IMR-90 (cell line): Measurements from ENCODE around the gene PPM1J. TPM values are rescaled to one million over a fixed set of nuclear protein-coding genes. Genes with fewer than 3 reads are reported as not detected.

Experiments used
- ATAC-seq: fragments of 200-7000 bp; cut with Tn5 transposase; 2 replicates; pipeline ENCODE4 v1.9.1; 2020; ENCODE audit warnings: low read depth, mild to moderate bottlenecking, moderate library complexity
- BruUV-seq: library from RNA; stranded (reverse); fragments of 400-500 nt; replicated peaks from 2 replicates; lab custom pipeline; 2021; lab: Mats Ljungman, UMichigan
- CTCF ChIA-PET: fragments of 300-600 bp; formaldehyde crosslinking; extraction: SDS; loops from one replicate; lab custom pipeline; 2021; ENCODE audit warnings: antibody characterized with exemption; lab: Yijun Ruan, JAX
- POLR2A ChIA-PET: fragments of 300-600 bp; sonication (Branson Sonifier 250); formaldehyde crosslinking; loops from one replicate; lab custom pipeline; 2022; ENCODE audit warnings: antibody characterized with exemption; ENCODE audit not compliant: unreplicated experiment; lab: Charles Lee
- DNase-seq: peaks from one replicate; pipeline ENCODE4 v3.0.0; 2013
- H2AFZ ChIP-seq: replicated peaks from 2 replicates; pipeline ENCODE3; 2013; ENCODE audit warnings: low read length, mild to moderate bottlenecking; ENCODE audit not compliant: poor library complexity
- H2AK5ac ChIP-seq: 2 replicates; pipeline ENCODE4 v1.6.1; 2013; ENCODE audit warnings: low read depth, low read length, inconsistent platforms
- H2AK9ac ChIP-seq: replicated peaks from 2 replicates; pipeline ENCODE3; 2013; ENCODE audit warnings: mild to moderate bottlenecking, low read depth, low read length, moderate library complexity; ENCODE audit not compliant: poor library complexity
- H2BK120ac ChIP-seq: 2 replicates; pipeline ENCODE4 v1.6.1; 2013; ENCODE audit warnings: low read depth, low read length, inconsistent platforms
- H2BK15ac ChIP-seq: 3 replicates; pipeline ENCODE4 v1.6.1; 2013; ENCODE audit warnings: low read depth, low read length, inconsistent platforms
- H2BK20ac ChIP-seq: 2 replicates; pipeline ENCODE4 v1.6.1; 2013; ENCODE audit warnings: low read depth, mild to moderate bottlenecking, inconsistent platforms, low read length, moderate library complexity
- H2BK5ac ChIP-seq: 2 replicates; pipeline ENCODE4 v1.6.1; 2013; ENCODE audit warnings: mild to moderate bottlenecking, low read depth, low read length, inconsistent platforms; ENCODE audit not compliant: poor library complexity, severe bottlenecking
- H3K14ac ChIP-seq: replicated peaks from 2 replicates; pipeline ENCODE4 v1.6.1; 2013; ENCODE audit warnings: low read depth, low read length, inconsistent platforms
- H3K18ac ChIP-seq: 2 replicates; pipeline ENCODE4 v1.6.1; 2013; ENCODE audit warnings: low read depth, low read length, control low read depth
- H3K23ac ChIP-seq: 2 replicates; pipeline ENCODE4 v1.6.1; 2013; ENCODE audit warnings: low read depth, low read length, inconsistent platforms
- H3K27ac ChIP-seq: 2 replicates; pipeline ENCODE4 v1.5.1; 2013; ENCODE audit warnings: mild to moderate bottlenecking, control low read depth, low read length; ENCODE audit not compliant: insufficient read depth
- H3K27me3 ChIP-seq: 2 replicates; pipeline ENCODE4 v1.6.1; 2013; ENCODE audit warnings: low read length; ENCODE audit not compliant: control insufficient read depth, insufficient read depth
- H3K36me3 ChIP-seq: 2 replicates; pipeline ENCODE4 v1.6.1; 2013; ENCODE audit warnings: low read length, mixed read lengths; ENCODE audit not compliant: control insufficient read depth, insufficient read depth
- H3K4ac ChIP-seq: 2 replicates; pipeline ENCODE4 v1.6.1; 2013; ENCODE audit warnings: low read depth, low read length, inconsistent platforms
- H3K4me1 ChIP-seq: 2 replicates; pipeline ENCODE4 v1.6.1; 2013; ENCODE audit warnings: low read length, mixed read lengths; ENCODE audit not compliant: control insufficient read depth, insufficient read depth
- H3K4me2 ChIP-seq: 2 replicates; pipeline ENCODE4 v1.6.1; 2013; ENCODE audit warnings: low read depth, mild to moderate bottlenecking, control low read depth, low read length, moderate library complexity
- H3K4me3 ChIP-seq: 2 replicates; pipeline ENCODE4 v1.5.1; 2013; ENCODE audit warnings: low read depth, mild to moderate bottlenecking, control low read depth, low read length, moderate library complexity; ENCODE audit not compliant: insufficient read depth
- H3K56ac ChIP-seq: 2 replicates; pipeline ENCODE4 v1.6.1; 2013; ENCODE audit warnings: low read length, inconsistent platforms; ENCODE audit not compliant: insufficient read depth; ENCODE audit errors: extremely low read depth
- H3K79me1 ChIP-seq, 2 experiments: 2 replicates each; pipeline ENCODE4 v1.6.1; 2013; ENCODE audit warnings: low read length in 2 of 2, inconsistent platforms in 1 of 2, low read depth in 1 of 2
- H3K9ac ChIP-seq: 2 replicates; pipeline ENCODE4 v1.6.1; 2013; ENCODE audit warnings: low read depth, low read length, control low read depth
- H3K9me1 ChIP-seq: 2 replicates; pipeline ENCODE4 v1.6.1; 2013; ENCODE audit warnings: low read length, inconsistent platforms; ENCODE audit not compliant: insufficient read depth
- H3K9me3 ChIP-seq: 2 replicates; pipeline ENCODE4 v1.6.1; 2013; ENCODE audit warnings: low read length; ENCODE audit not compliant: control insufficient read depth, insufficient read depth
- H4K20me1 ChIP-seq: 2 replicates; pipeline ENCODE4 v1.6.1; 2013; ENCODE audit warnings: low read length, inconsistent platforms; ENCODE audit not compliant: insufficient read depth
- H4K5ac ChIP-seq: 2 replicates; pipeline ENCODE4 v1.6.1; 2013; ENCODE audit warnings: mild to moderate bottlenecking, low read depth, low read length, control low read depth
- H4K8ac ChIP-seq, 2 experiments: 2 replicates each; pipeline ENCODE4 v1.6.1; 2013; ENCODE audit warnings: low read depth in 2 of 2, low read length in 2 of 2, control low read depth in 1 of 2, inconsistent platforms in 1 of 2
- H4K91ac ChIP-seq: 2 replicates; pipeline ENCODE4 v1.6.1; 2013; ENCODE audit warnings: low read depth, low read length, inconsistent platforms; ENCODE audit not compliant: insufficient read depth
- BHLHE40 ChIP-seq: fragments of 150-350 bp; IDR thresholded peaks from 2 replicates; pipeline ENCODE4 v1.6.1; 2016; ENCODE audit warnings: mild to moderate bottlenecking, low read depth, low read length
- CHD1 ChIP-seq: IDR thresholded peaks from 2 replicates; pipeline ENCODE4 v1.6.1; 2012; ENCODE audit warnings: low read depth, low read length, improper control_type of control experiment
- FOS ChIP-seq: fragments of 150-350 bp; IDR thresholded peaks from 2 replicates; pipeline ENCODE4 v1.6.1; 2016; ENCODE audit warnings: low read depth, low read length
- MAFK ChIP-seq: IDR thresholded peaks from 2 replicates; pipeline ENCODE4 v1.6.1; 2012; ENCODE audit warnings: low read depth, low read length, improper control_type of control experiment
- MAZ ChIP-seq: IDR thresholded peaks from 2 replicates; pipeline ENCODE4 v1.6.1; 2012; ENCODE audit warnings: low read depth, mild to moderate bottlenecking, low read length, improper control_type of control experiment, moderate library complexity, borderline replicate concordance
- NFE2L2 ChIP-seq: fragments of 150-350 bp; IDR thresholded peaks from 2 replicates; pipeline ENCODE4 v1.6.1; 2016; ENCODE audit warnings: low read depth, mild to moderate bottlenecking, low read length
- POLR2A ChIP-seq: IDR thresholded peaks from 2 replicates; pipeline ENCODE4 v1.6.1; 2012; ENCODE audit warnings: mild to moderate bottlenecking, low read depth, low read length
- RFX5 ChIP-seq: IDR thresholded peaks from 2 replicates; pipeline ENCODE4 v1.8.0; 2012; ENCODE audit warnings: low read depth, mild to moderate bottlenecking, low read length, moderate library complexity
- WGBS, 2 experiments: methylation state at CpG; one replicate each; pipeline versions ENCODE4 v1.1.5 to v1.1.7; 2013; ENCODE audit warnings: missing lambda C conversion rate in 2 of 2; ENCODE audit not compliant: insufficient read length in 1 of 2; ENCODE audit errors: extremely low coverage in 2 of 2; 5-methylcytosine and 5-hydroxymethylcytosine counted together
- dilution Hi-C: fragments of 300-500 bp; cut with HindIII; formaldehyde crosslinking; loops from one replicate; pipeline ENCODE4 v1.14.3; 2018; ENCODE audit warnings: low sequenced_read_pairs; ENCODE audit not compliant: unreplicated experiment
- in situ Hi-C: fragments of 300-500 bp; cut with MboI; formaldehyde crosslinking; loops from 3 replicates; pipeline ENCODE4 v1.14.3; 2019; ENCODE audit warnings: low sequenced_read_pairs, inconsistent platforms, mixed read lengths
- intact Hi-C: fragments of 100-400 bp; cut with micrococcal nuclease; formaldehyde crosslinking; loops from 2 replicates; pipeline ENCODE4 v1.10.0; 2022
- polyA plus RNA-seq, 3 experiments: library from polyadenylated mRNA; depleted of rRNA; stranded (reverse); fragments of >200 nt; gene quantifications; 2 replicates each; pipeline ENCODE4 v1.2.3, GENCODE V29; 2012; ENCODE audit warnings: low replicate concordance in 1 of 3
- total RNA-seq: library from RNA; depleted of rRNA; stranded (reverse); fragments of >200 nt; gene quantifications from 2 replicates; pipeline ENCODE4 v1.2.3, GENCODE V29; 2012
- TF ChIP-seq, protein P1 (sequence below): fragments of 150-350 bp; IDR thresholded peaks from 2 replicates; pipeline ENCODE4 v1.6.1; 2016; ENCODE audit warnings: low read depth, mild to moderate bottlenecking, low read length, moderate library complexity, borderline replicate concordance
- TF ChIP-seq, protein P2 (sequence below): conservative IDR thresholded peaks from 2 replicates; pipeline ENCODE4 v1.5.1; 2012; ENCODE audit warnings: mild to moderate bottlenecking, low read depth, low read length, improper control_type of control experiment
- TF ChIP-seq, protein P3 (sequence below): fragments of 150-350 bp; IDR thresholded peaks from 2 replicates; pipeline ENCODE4 v1.6.1; 2017; ENCODE audit warnings: mild to moderate bottlenecking, antibody characterized with exemption, low read length, low read depth

Gene PPM1J
- total and polyA plus RNA-seq, 2 of the 4 experiments (the other 2 are of a cell fraction), result 1.8 to 2.4 TPM

DNA sequence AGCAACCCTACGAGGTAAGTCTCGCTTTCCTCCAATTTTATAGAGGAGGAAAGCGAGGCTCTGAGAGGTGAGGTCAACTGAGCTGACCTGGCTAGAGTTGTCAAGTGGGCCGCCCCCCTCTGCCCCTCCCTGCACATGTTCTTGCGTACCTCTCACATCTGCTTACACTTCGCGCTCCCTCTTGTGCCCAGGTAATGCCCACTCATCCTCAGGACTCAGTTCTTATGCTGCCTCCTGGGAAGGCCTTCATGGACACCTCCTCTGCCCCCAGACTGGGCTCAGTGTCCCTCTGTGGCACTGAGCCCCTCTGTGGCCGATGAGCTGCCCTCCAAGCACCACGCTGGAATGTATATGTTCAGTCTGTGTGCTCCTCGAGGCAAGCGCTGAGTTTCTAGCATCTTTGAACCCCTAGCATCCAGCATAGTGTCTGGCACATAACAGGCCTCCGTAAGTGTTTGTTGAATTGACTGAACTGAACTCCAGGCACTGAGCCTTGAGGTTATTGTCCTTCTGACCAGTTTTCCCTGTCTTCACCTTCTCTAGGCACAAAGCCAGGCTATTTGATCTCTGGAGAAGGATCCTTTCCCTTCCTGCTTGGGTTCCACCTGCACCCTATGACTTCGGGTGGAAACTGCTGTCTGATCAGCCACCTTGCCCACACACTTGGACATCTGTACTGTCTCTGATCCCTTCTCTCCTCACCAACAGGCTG lies 27.2 kb downstream of the PPM1J start:
- Histone ChIP-seq H3K14ac (no peak overlapping the region), H3K4ac (no peak overlapping the region), H2BK20ac (no peak overlapping the region), H3K79me1 (peaks cover 18 to 66% of the 10 kb centered on the region in 2 experiments), H4K20me1 (peaks cover 15% of the 10 kb centered on the region; the same call in 1 of the 2 replicates), H4K8ac (no peak overlapping the region), H2AFZ (no peak overlapping the region), H3K4me3 (no peak overlapping the region), H2BK15ac (no peak overlapping the region), H3K27me3 (no peaks in the 10 kb centered on the region), H3K9me1 (peaks cover 21% of the 10 kb centered on the region), H3K4me1 (peaks cover 3% of the 10 kb centered on the region), H3K27ac (no peak overlapping the region), H4K5ac (no peak overlapping the region), H3K4me2 (no peak overlapping the region), H2BK120ac (no peak overlapping the region), H3K23ac (0 out of 2 replicates have a peak overlapping the region, but pooled peaks have one; percentile 60), H4K91ac (no peak overlapping the region), H2AK5ac (peak overlapping the region; percentile 43; the same call in 1 of the 2 replicates), H2BK5ac (no peak overlapping the region), H3K9me3 (no peaks in the 10 kb centered on the region), H3K9ac (no peak overlapping the region), H3K36me3 (peaks cover 27% of the 10 kb centered on the region), H3K56ac (no peak overlapping the region), H3K18ac (no peak overlapping the region), H2AK9ac (no peak overlapping the region)
- DNase-seq (no peak), ATAC-seq (no peak)
- ChIA-PET CTCF (no interaction called here), POLR2A (no interaction called here)
- 89% methylated on average over 4 of the region's 13 CpGs; no CpG with 5 or more reads in 1 of the 2 experiments for WGBS, 2 experiments
- in situ Hi-C loops (no loop called here), dilution Hi-C loops (no loop called here), intact Hi-C loops (no loop called here)
- TF ChIP-seq BHLHE40 (no peak), MAFK (no peak), CHD1 (no peak), FOS (no peak), MAZ (no peak), NFE2L2 (no peak), RFX5 (no peak), POLR2A (no peak)
- TF ChIP-seq, protein P1, sequence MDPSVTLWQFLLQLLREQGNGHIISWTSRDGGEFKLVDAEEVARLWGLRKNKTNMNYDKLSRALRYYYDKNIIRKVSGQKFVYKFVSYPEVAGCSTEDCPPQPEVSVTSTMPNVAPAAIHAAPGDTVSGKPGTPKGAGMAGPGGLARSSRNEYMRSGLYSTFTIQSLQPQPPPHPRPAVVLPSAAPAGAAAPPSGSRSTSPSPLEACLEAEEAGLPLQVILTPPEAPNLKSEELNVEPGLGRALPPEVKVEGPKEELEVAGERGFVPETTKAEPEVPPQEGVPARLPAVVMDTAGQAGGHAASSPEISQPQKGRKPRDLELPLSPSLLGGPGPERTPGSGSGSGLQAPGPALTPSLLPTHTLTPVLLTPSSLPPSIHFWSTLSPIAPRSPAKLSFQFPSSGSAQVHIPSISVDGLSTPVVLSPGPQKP, result no peak
- TF ChIP-seq, protein P2, sequence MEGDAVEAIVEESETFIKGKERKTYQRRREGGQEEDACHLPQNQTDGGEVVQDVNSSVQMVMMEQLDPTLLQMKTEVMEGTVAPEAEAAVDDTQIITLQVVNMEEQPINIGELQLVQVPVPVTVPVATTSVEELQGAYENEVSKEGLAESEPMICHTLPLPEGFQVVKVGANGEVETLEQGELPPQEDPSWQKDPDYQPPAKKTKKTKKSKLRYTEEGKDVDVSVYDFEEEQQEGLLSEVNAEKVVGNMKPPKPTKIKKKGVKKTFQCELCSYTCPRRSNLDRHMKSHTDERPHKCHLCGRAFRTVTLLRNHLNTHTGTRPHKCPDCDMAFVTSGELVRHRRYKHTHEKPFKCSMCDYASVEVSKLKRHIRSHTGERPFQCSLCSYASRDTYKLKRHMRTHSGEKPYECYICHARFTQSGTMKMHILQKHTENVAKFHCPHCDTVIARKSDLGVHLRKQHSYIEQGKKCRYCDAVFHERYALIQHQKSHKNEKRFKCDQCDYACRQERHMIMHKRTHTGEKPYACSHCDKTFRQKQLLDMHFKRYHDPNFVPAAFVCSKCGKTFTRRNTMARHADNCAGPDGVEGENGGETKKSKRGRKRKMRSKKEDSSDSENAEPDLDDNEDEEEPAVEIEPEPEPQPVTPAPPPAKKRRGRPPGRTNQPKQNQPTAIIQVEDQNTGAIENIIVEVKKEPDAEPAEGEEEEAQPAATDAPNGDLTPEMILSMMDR, result no peak
- TF ChIP-seq, protein P3, sequence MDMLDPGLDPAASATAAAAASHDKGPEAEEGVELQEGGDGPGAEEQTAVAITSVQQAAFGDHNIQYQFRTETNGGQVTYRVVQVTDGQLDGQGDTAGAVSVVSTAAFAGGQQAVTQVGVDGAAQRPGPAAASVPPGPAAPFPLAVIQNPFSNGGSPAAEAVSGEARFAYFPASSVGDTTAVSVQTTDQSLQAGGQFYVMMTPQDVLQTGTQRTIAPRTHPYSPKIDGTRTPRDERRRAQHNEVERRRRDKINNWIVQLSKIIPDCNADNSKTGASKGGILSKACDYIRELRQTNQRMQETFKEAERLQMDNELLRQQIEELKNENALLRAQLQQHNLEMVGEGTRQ, result no peak
- no TSS peak for BruUV-seq
